MM.1S (cell line): ENCODE measurements around the gene ABCC8.

ENCODE experiments used
- EZH2 ChIP-seq: fragments of 300-600 bp; sonication (generic); optimal IDR thresholded peaks from 2 replicates; pipeline ENCODE3; 2017; ENCODE audit warnings: low read depth, mild to moderate bottlenecking, antibody characterized with exemption, low read length, mixed read lengths
- EZH2phosphoT487 ChIP-seq: fragments of 300-600 bp; sonication (generic); IDR thresholded peaks from 2 replicates; pipeline ENCODE4 v1.6.1; 2018; ENCODE audit warnings: antibody characterized with exemption, low read length
- TF ChIP-seq, protein P1 (sequence below): fragments of 300-600 bp; sonication (generic); IDR thresholded peaks from 2 replicates; pipeline ENCODE4 v1.5.1; 2016; ENCODE audit warnings: antibody characterized with exemption, low read length, mixed read lengths

DNA sequence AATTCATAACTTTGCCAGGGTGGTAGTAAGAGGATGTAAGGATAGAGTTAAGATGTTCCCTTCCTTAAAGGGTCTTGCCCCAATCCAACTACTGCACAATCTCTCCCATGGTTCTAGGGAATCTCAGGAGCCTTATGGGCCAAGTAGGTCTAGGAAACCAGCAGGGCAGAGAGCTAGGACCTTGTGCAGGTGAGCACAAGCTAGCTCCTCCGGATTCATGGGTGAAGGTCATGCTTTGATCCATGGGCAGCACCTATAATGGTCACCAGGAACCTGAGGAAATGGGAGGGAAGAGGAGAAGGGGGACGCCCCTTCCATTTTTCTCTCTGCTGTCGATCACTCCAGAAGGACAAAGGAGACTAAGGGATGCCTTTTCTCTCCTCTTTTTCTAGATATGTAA lies 105.0 kb downstream of the ABCC8 start:
- TF ChIP-seq, protein P1, sequence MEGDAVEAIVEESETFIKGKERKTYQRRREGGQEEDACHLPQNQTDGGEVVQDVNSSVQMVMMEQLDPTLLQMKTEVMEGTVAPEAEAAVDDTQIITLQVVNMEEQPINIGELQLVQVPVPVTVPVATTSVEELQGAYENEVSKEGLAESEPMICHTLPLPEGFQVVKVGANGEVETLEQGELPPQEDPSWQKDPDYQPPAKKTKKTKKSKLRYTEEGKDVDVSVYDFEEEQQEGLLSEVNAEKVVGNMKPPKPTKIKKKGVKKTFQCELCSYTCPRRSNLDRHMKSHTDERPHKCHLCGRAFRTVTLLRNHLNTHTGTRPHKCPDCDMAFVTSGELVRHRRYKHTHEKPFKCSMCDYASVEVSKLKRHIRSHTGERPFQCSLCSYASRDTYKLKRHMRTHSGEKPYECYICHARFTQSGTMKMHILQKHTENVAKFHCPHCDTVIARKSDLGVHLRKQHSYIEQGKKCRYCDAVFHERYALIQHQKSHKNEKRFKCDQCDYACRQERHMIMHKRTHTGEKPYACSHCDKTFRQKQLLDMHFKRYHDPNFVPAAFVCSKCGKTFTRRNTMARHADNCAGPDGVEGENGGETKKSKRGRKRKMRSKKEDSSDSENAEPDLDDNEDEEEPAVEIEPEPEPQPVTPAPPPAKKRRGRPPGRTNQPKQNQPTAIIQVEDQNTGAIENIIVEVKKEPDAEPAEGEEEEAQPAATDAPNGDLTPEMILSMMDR = no peak
- no peak for TF ChIP-seq EZH2phosphoT487
- no peak for TF ChIP-seq EZH2
